GM19467 (cell line): ENCODE measurements around the gene TMEM234.
"Not testable (repeated sequence)": the region's sequence is repeated elsewhere in the genome, so short reads cannot be mapped to it uniquely, and the experiment has no call there.

Source experiments
- ATAC-seq: cut with Tn5 transposase; IDR thresholded peaks from one replicate; pipeline ENCODE4 v1.9.1; 2021; ENCODE audit warnings: mild to moderate bottlenecking, moderate library complexity; ENCODE audit not compliant: unreplicated experiment

TMEM234 gene

GRCh38 chr1:32221980-32222755, at the start of gene TMEM234, which contains the start of gene EIF3I:
Gene TMEM234, minus strand, starts transcription at chr1:32222353. Its CDS starts 31 bp downstream, at chr1:32222322.
Gene EIF3I, plus strand, starts transcription at chr1:32222407. Its CDS starts 35 bp downstream, at chr1:32222442.
- ATAC-seq = peak; percentile 89

GRCh38 chr1:32269744-32270143, 47.6 kb upstream of the TMEM234 start:
- no peak for ATAC-seq

GRCh38 chr1:32266921-32267591, 44.9 kb upstream of the TMEM234 start:
- no peak for ATAC-seq

GRCh38 chr1:32265846-32266245, 43.7 kb upstream of the TMEM234 start:
- ATAC-seq = no peak

GRCh38 chr1:32263744-32264143, 41.6 kb upstream of the TMEM234 start:
- no peak for ATAC-seq

GRCh38 chr1:32263236-32263593, 41.1 kb upstream of the TMEM234 start:
- ATAC-seq = not testable (repeated sequence)

GRCh38 chr1:32257227-32257508, 35.0 kb upstream of the TMEM234 start:
- ATAC-seq = no peak

- no peak for ATAC-seq
Observed at GRCh38 chr1:32256473-32257226, 34.5 kb upstream of the TMEM234 start.

- ATAC-seq = no peak
Observed at GRCh38 chr1:32255072-32256071, 33.2 kb upstream of the TMEM234 start.

- peak; percentile 28 for ATAC-seq
Observed at GRCh38 chr1:32250893-32251716, 29.0 kb upstream of the TMEM234 start, which contains the start of gene LCK. Gene LCK, plus strand, starts transcription at chr1:32251265. Its CDS starts 23,065 bp downstream, at chr1:32274330.

GRCh38 chr1:32249831-32250525, 27.8 kb upstream of the TMEM234 start:
- ATAC-seq = peak; percentile 50

GRCh38 chr1:32247983-32248889, 26.1 kb upstream of the TMEM234 start:
- ATAC-seq = no peak

GRCh38 chr1:32247452-32247851, 25.3 kb upstream of the TMEM234 start:
- ATAC-seq = no peak

GRCh38 chr1:32246888-32247273, 24.7 kb upstream of the TMEM234 start, which contains the start of gene FAM167B:
Gene FAM167B, plus strand, starts transcription at chr1:32247222. Its CDS starts 200 bp downstream, at chr1:32247422.
- no peak for ATAC-seq

- ATAC-seq = no peak
Observed at GRCh38 chr1:32242341-32242851, 20.2 kb upstream of the TMEM234 start.

- ATAC-seq = no peak
Observed at GRCh38 chr1:32241001-32241763, 19.0 kb upstream of the TMEM234 start.
